Endothelial cell of umbilical vein (primary cell): ENCODE data around the gene KRT10. TPM values are rescaled to one million over a fixed set of nuclear protein-coding genes. Genes with fewer than 3 reads are reported as not detected.
"Not testable (repeated sequence)": the region's sequence is repeated elsewhere in the genome, so short reads cannot be mapped to it uniquely, and the experiment has no call there.

Experiments
- BruUV-seq: library from RNA; stranded (reverse); fragments of 400-500 nt; replicated peaks from 2 replicates; lab custom pipeline; 2021; lab: Mats Ljungman, UMichigan
- CTCF ChIA-PET: fragments of 300-600, 350-600 bp; sonication (Branson Sonifier 250); formaldehyde crosslinking; loops from one replicate; lab custom pipeline; 2021; ENCODE audit warnings: antibody characterized with exemption, inconsistent platforms; lab: Charles Lee
- POLR2A ChIA-PET: fragments of 300-600, 350-600 bp; sonication (Branson Sonifier 250); formaldehyde crosslinking; loops from one replicate; lab custom pipeline; 2021; ENCODE audit warnings: antibody characterized with exemption, inconsistent platforms; lab: Charles Lee
- DNase-seq: peaks from one replicate; pipeline ENCODE4 v3.0.0-alpha.2; 2011; ENCODE audit warnings: low read depth, low spot score
- FAIRE-seq: peaks from 2 replicates; lab custom pipeline; 2011; peaks lifted over from hg19 to GRCh38; lab: Jason Lieb, UNC
- H2AFZ ChIP-seq: 2 replicates; pipeline ENCODE4 v1.6.0; 2012; ENCODE audit warnings: low read depth, low read length, control low read depth, inconsistent platforms
- H3K27ac ChIP-seq: 2 replicates; pipeline ENCODE4 v1.5.1; 2011; ENCODE audit warnings: low read depth, mild to moderate bottlenecking, control low read depth, low read length, moderate library complexity; ENCODE audit not compliant: insufficient read depth
- H3K27me3 ChIP-seq, 2 experiments: 2 replicates each; pipeline versions ENCODE4 v1.6.0 to v1.6.1; 2011; ENCODE audit warnings: low read length in 2 of 2, mixed read lengths in 1 of 2; ENCODE audit not compliant: control insufficient read depth in 2 of 2, insufficient read depth in 2 of 2
- H3K36me3 ChIP-seq, 2 experiments: 2 replicates in 1 of 2; 3 replicates in 1 of 2; pipeline ENCODE4 v1.5.1; 2011; ENCODE audit warnings: low read length in 2 of 2, mild to moderate bottlenecking in 1 of 2, moderate library complexity in 1 of 2; ENCODE audit not compliant: control insufficient read depth in 2 of 2, insufficient read depth in 2 of 2; ENCODE audit errors: extremely low read depth in 1 of 2
- H3K4me1 ChIP-seq: 3 replicates; pipeline ENCODE4 v1.5.1; 2011; ENCODE audit warnings: mild to moderate bottlenecking, low read length; ENCODE audit not compliant: control insufficient read depth, insufficient read depth; ENCODE audit errors: extremely low read depth
- H3K4me2 ChIP-seq: 2 replicates; pipeline ENCODE4 v1.6.1; 2011; ENCODE audit warnings: low read length, control low read depth, mixed read lengths; ENCODE audit not compliant: insufficient read depth
- H3K4me3 ChIP-seq, 3 experiments: fragments of 200-600 bp in 1 of 3; sonication (generic), shearing (Covaris generic) in 1 of 3; replicated peaks in 1 of 3; 2 replicates each; pipeline ENCODE4 v1.5.1; 2011 to 2016; ENCODE audit warnings: control low read depth in 3 of 3, low read length in 3 of 3, mild to moderate bottlenecking in 2 of 3, inconsistent platforms in 1 of 3, low read depth in 1 of 3, moderate library complexity in 1 of 3; ENCODE audit not compliant: insufficient read depth in 1 of 3
- H3K79me2 ChIP-seq: 2 replicates; pipeline ENCODE4 v1.6.0; 2012; ENCODE audit warnings: low read length, inconsistent platforms; ENCODE audit not compliant: control insufficient read depth, insufficient read depth
- H3K9ac ChIP-seq: replicated peaks from 2 replicates; pipeline ENCODE3; 2011; ENCODE audit warnings: low read length, control low read depth; ENCODE audit not compliant: insufficient read depth; ENCODE audit errors: extremely low read depth
- H3K9me1 ChIP-seq: replicated peaks from 3 replicates; pipeline ENCODE4 v1.6.0; 2011; ENCODE audit warnings: mild to moderate bottlenecking, low read length; ENCODE audit not compliant: control insufficient read depth, insufficient read depth; ENCODE audit errors: extremely low read depth
- H3K9me3 ChIP-seq: replicated peaks from 2 replicates; pipeline ENCODE4 v1.5.1; 2012; ENCODE audit warnings: low read length, inconsistent platforms; ENCODE audit not compliant: control insufficient read depth, insufficient read depth
- H4K20me1 ChIP-seq: replicated peaks from 2 replicates; pipeline ENCODE3; 2011; ENCODE audit warnings: mild to moderate bottlenecking, low read length; ENCODE audit not compliant: control insufficient read depth, insufficient read depth; ENCODE audit errors: extremely low read depth
- CTCF ChIP-seq, 2 donors: IDR thresholded peaks; 1 replicate in 1 of 2; 2 replicates in 1 of 2; pipeline ENCODE4 v1.5.1; 2011; ENCODE audit warnings: low read length in 2 of 2, mild to moderate bottlenecking in 2 of 2, moderate library complexity in 2 of 2, control low read depth in 1 of 2, inconsistent platforms in 1 of 2, low read depth in 1 of 2; ENCODE audit not compliant: insufficient read depth in 1 of 2; ENCODE audit errors: extremely low read depth in 1 of 2
- GATA2 ChIP-seq: IDR thresholded peaks from 2 replicates; pipeline ENCODE4 v1.7.0; 2011; ENCODE audit warnings: low read depth, mild to moderate bottlenecking, moderate library complexity, mixed read lengths, low read length; ENCODE audit not compliant: insufficient read length, insufficient read depth
- JUN ChIP-seq: IDR thresholded peaks from 2 replicates; pipeline ENCODE4 v1.6.1; 2011; ENCODE audit warnings: borderline replicate concordance, low read depth; ENCODE audit not compliant: insufficient read length, insufficient read depth
- MAX ChIP-seq: IDR thresholded peaks from 2 replicates; pipeline ENCODE4 v1.6.1; 2011; ENCODE audit not compliant: insufficient read depth, insufficient read length
- MYC ChIP-seq: IDR thresholded peaks from one replicate; pipeline ENCODE4 v1.6.1; 2011; ENCODE audit warnings: mild to moderate bottlenecking, low read depth, low read length
- POLR2A ChIP-seq: IDR thresholded peaks from 2 replicates; pipeline ENCODE4 v1.6.1; 2012; ENCODE audit warnings: low read depth, mild to moderate bottlenecking, control low read depth, low read length
- POLR2AphosphoS5 ChIP-seq: IDR thresholded peaks from 2 replicates; pipeline ENCODE4 v1.6.1; 2012; ENCODE audit warnings: low read depth, mild to moderate bottlenecking, control low read depth, low read length, moderate library complexity; ENCODE audit not compliant: insufficient read depth
- dilution Hi-C: fragments of 300-500 bp; cut with MboI; formaldehyde crosslinking; loops from one replicate; pipeline ENCODE4 v1.15.0; 2019; ENCODE audit warnings: low sequenced_read_pairs; ENCODE audit not compliant: extremely low pct_ligation_motif_present
- intact Hi-C: fragments of 100-400 bp; cut with micrococcal nuclease; formaldehyde crosslinking; loops from one replicate; pipeline ENCODE4 v1.10.0; 2022
- polyA plus RNA-seq, 4 experiments: library from polyadenylated mRNA; depleted of rRNA in 3 of 4; stranded (reverse) in 3 of 4; unstranded in 1 of 4; fragments of >200 nt; gene quantifications; 2 replicates each; pipeline versions ENCODE4 v1.2.1 to v1.2.3, GENCODE V29; 2011 to 2012; ENCODE audit warnings: missing spikeins in 1 of 4
- total RNA-seq: library from RNA; stranded (reverse); gene quantifications from 2 replicates; pipeline ENCODE4 v1.2.3, GENCODE V29; 2021

The KRT10 gene
- total and polyA plus RNA-seq, 2 donors (not counting 3 experiments of a cell fraction or from before 2014, with no cell fraction given) = 5.1 to 55.6 TPM

- H3K9ac ChIP-seq, H3K27me3 ChIP-seq, FAIRE-seq, H3K27ac ChIP-seq, DNase-seq, H3K79me2 ChIP-seq, H3K9me3 ChIP-seq, H4K20me1 ChIP-seq, intact Hi-C loops, H2AFZ ChIP-seq, H3K4me1 ChIP-seq, dilution Hi-C loops, H3K4me2 ChIP-seq, BruUV-seq, H3K36me3 ChIP-seq, H3K4me3 ChIP-seq, H3K9me1 ChIP-seq, POLR2A ChIA-PET: not testable (repeated sequence)
- CTCF ChIA-PET = interaction anchor here (0.9 to 7.3 kb wide), 5 partner anchors 14 to 806 kb away, joined by 3 to 177 read pairs (median 10); no protein-coding TSS in a partner anchor
These were observed 36.3 kb upstream of the KRT10 start for GRCh38 chr17:40858667-40859066.

- no peaks in the 10 kb centered on the region for H4K20me1 ChIP-seq
- no TSS peak for BruUV-seq
- ChIA-PET CTCF (interaction anchor here (0.6 to 7.3 kb wide), 29 partner anchors 9 to 838 kb away, joined by 3 to 177 read pairs (median 4); partner anchors contain the start of genes KRT12 and KRTAP4-2), POLR2A (no interaction called here)
- no peak overlapping the region for H3K9ac ChIP-seq
- no peak overlapping the region for H3K4me2 ChIP-seq
- no peak overlapping the region for H2AFZ ChIP-seq
- no peak overlapping the region for H3K4me3 ChIP-seq
- DNase-seq = no peak
- H3K4me1 ChIP-seq = peaks cover 8% of the 10 kb centered on the region
- no peaks in the 10 kb centered on the region for H3K79me2 ChIP-seq
- H3K27me3 ChIP-seq = no peaks in the 10 kb centered on the region
- no peak overlapping the region for H3K27ac ChIP-seq
- intact Hi-C loops = loop anchor here (1.0 to 2.0 kb wide), 7 partner anchors 52 to 809 kb away; no protein-coding TSS in a partner anchor
- no peaks in the 10 kb centered on the region for H3K36me3 ChIP-seq
- FAIRE-seq = no peak
- no peak for TF ChIP-seq POLR2A
- TF ChIP-seq POLR2AphosphoS5 = no peak
- no peak for TF ChIP-seq JUN
- TF ChIP-seq GATA2 = no peak
- TF ChIP-seq MAX = no peak
- TF ChIP-seq CTCF (IDR thresholded peaks at IDR 0.05; ENCODE audit: extremely low read depth in 1 of 2, insufficient read depth in 1 of 2, low read depth in 1 of 2, low read length in 2 of 2) = no peak
- no peak for TF ChIP-seq MYC
- dilution Hi-C loops = no loop called here
- H3K9me3 ChIP-seq = no peaks in the 10 kb centered on the region
- no peaks in the 10 kb centered on the region for H3K9me1 ChIP-seq
These were observed 35.1 kb upstream of the KRT10 start for GRCh38 chr17:40857535-40857934.
